GM19372 (cell line): ENCODE results near the gene C20orf96.
"Not testable (repeated sequence)": the region's sequence is repeated elsewhere in the genome, so short reads cannot be mapped to it uniquely, and the experiment has no call there.

Source experiments
- ATAC-seq: cut with Tn5 transposase; IDR thresholded peaks from one replicate; pipeline ENCODE4 v1.9.1; 2021; ENCODE audit warnings: mild to moderate bottlenecking, low read depth, moderate library complexity; ENCODE audit not compliant: unreplicated experiment

C20orf96 gene

GRCh38 chr20:251354-251753, 39.2 kb downstream of the C20orf96 start:
- ATAC-seq, result no peak

- no peak for ATAC-seq
Measured at GRCh38 chr20:242905-243304, 47.6 kb downstream of the C20orf96 start.

GRCh38 chr20:237929-238328, 52.6 kb downstream of the C20orf96 start:
- no peak for ATAC-seq

GRCh38 chr20:237489-237888, 53.1 kb downstream of the C20orf96 start:
- no peak for ATAC-seq

GRCh38 chr20:235891-236290, 54.7 kb downstream of the C20orf96 start:
- ATAC-seq, result no peak

GRCh38 chr20:227439-228105, 63.0 kb downstream of the C20orf96 start:
- no peak for ATAC-seq

- ATAC-seq, result no peak
Measured at GRCh38 chr20:226958-227357, 63.6 kb downstream of the C20orf96 start, which contains the start of gene DEFB129. TSS of gene DEFB129 (plus strand) at chr20:227258. CDS start at chr20:227289, 31 bp downstream.

GRCh38 chr20:225879-226278, 64.7 kb downstream of the C20orf96 start:
- not testable (repeated sequence) for ATAC-seq

- ATAC-seq, result no peak
Measured at GRCh38 chr20:221258-221830, 69.2 kb downstream of the C20orf96 start.
